MM.1S (cell line): ENCODE data around the gene TNFRSF4.

Source experiments
- DNase-seq: peaks from one replicate; pipeline ENCODE4 v3.0.0-alpha.2; 2015
- H2AFZ ChIP-seq: fragments of 300-600 bp; sonication (generic); 2 replicates; pipeline ENCODE4 v1.6.0; 2016; ENCODE audit warnings: antibody characterized with exemption, low read length
- H3F3A ChIP-seq: fragments of 300-600 bp; sonication (generic); 2 replicates; pipeline ENCODE4 v1.6.1; 2016; ENCODE audit warnings: mild to moderate bottlenecking, antibody characterized with exemption, low read length, moderate library complexity, mixed read lengths; ENCODE audit not compliant: insufficient read depth
- H3K27ac ChIP-seq: fragments of 300-600 bp; sonication (generic); 2 replicates; pipeline ENCODE4 v1.5.1; 2016; ENCODE audit warnings: mild to moderate bottlenecking, low read length
- H3K27me3 ChIP-seq: fragments of 300-600 bp; sonication (generic); replicated peaks from 2 replicates; pipeline ENCODE4 v1.6.0; 2016; ENCODE audit warnings: low read length; ENCODE audit not compliant: insufficient read depth
- H3K36me3 ChIP-seq: fragments of 300-600 bp; sonication (generic); replicated peaks from 2 replicates; pipeline ENCODE4 v1.6.1; 2016; ENCODE audit warnings: mild to moderate bottlenecking, low read length, mixed read lengths; ENCODE audit not compliant: insufficient read depth
- H3K4me1 ChIP-seq: fragments of 300-600 bp; sonication (generic); 2 replicates; pipeline ENCODE4 v1.6.1; 2016; ENCODE audit warnings: low read length, mixed read lengths
- H3K4me2 ChIP-seq: fragments of 300-600 bp; sonication (generic); 2 replicates; pipeline ENCODE4 v1.6.0; 2016; ENCODE audit warnings: low read depth, low read length
- H3K4me3 ChIP-seq: fragments of 300-600 bp; sonication (generic); 2 replicates; pipeline ENCODE4 v1.5.1; 2016; ENCODE audit warnings: low read length, mixed read lengths
- H3K79me2 ChIP-seq: fragments of 300-600 bp; sonication (generic); 2 replicates; pipeline ENCODE4 v1.6.1; 2016; ENCODE audit warnings: mixed run types, low read length, mixed read lengths
- H3K9ac ChIP-seq: fragments of 300-600 bp; sonication (generic); 2 replicates; pipeline ENCODE4 v1.6.1; 2016; ENCODE audit warnings: low read length, mixed read lengths
- H3K9me2 ChIP-seq: fragments of 300-600 bp; sonication (generic); replicated peaks from 2 replicates; pipeline ENCODE4 v1.6.1; 2016; ENCODE audit warnings: mild to moderate bottlenecking, low read length, mixed read lengths; ENCODE audit not compliant: insufficient read depth
- H3K9me3 ChIP-seq: fragments of 300-600 bp; sonication (generic); replicated peaks from 2 replicates; pipeline ENCODE4 v1.6.1; 2016; ENCODE audit warnings: mild to moderate bottlenecking, low read length, mixed read lengths; ENCODE audit not compliant: insufficient read depth
- H4K20me1 ChIP-seq: fragments of 300-600 bp; sonication (generic); 2 replicates; pipeline ENCODE4 v1.6.1; 2016; ENCODE audit warnings: mild to moderate bottlenecking, low read length, moderate library complexity, mixed read lengths; ENCODE audit not compliant: insufficient read depth
- CTCF ChIP-seq: fragments of 300-600 bp; sonication (generic); IDR thresholded peaks from 2 replicates; pipeline ENCODE4 v1.5.1; 2016; ENCODE audit warnings: antibody characterized with exemption, low read length, mixed read lengths
- EZH2 ChIP-seq: fragments of 300-600 bp; sonication (generic); optimal IDR thresholded peaks from 2 replicates; pipeline ENCODE3; 2017; ENCODE audit warnings: low read depth, mild to moderate bottlenecking, antibody characterized with exemption, low read length, mixed read lengths
- EZH2phosphoT487 ChIP-seq: fragments of 300-600 bp; sonication (generic); IDR thresholded peaks from 2 replicates; pipeline ENCODE4 v1.6.1; 2018; ENCODE audit warnings: antibody characterized with exemption, low read length

Gene TNFRSF4

DNA sequence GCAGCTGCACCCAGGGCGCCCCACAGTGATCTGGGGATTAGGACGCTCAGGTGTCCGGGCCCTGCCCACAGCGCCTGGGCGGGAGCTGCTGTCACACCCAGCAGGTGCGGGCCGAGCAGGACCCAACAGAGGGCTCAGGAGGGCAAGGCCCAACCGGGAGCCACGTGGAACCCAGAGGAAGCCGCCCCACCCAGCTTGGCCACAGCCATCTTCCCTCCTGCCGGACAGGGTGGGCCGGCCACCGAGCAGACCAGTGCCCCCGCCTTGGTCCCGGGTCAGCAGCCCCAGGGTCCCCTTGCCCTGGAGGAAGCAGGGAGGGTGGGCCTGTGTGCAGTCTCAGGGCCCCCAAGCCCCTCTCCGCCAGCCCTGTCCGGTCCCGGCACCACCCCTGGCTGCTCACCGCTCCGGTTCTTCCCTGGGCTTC is 46.5 kb downstream of the TNFRSF4 start:
- no peak for DNase-seq
- Histone ChIP-seq H3K27ac (no peak overlapping the region), H4K20me1 (no peaks in the 10 kb centered on the region), H3F3A (no peaks in the 10 kb centered on the region), H3K4me3 (no peak overlapping the region), H3K36me3 (no peaks in the 10 kb centered on the region), H3K9me2 (no peaks in the 10 kb centered on the region), H3K9me3 (no peaks in the 10 kb centered on the region), H3K9ac (no peak overlapping the region), H3K79me2 (no peaks in the 10 kb centered on the region), H3K4me2 (no peak overlapping the region), H3K27me3 (peaks cover 98% of the 10 kb centered on the region), H2AFZ (no peak overlapping the region), H3K4me1 (no peaks in the 10 kb centered on the region)
- no peak for TF ChIP-seq CTCF

DNA sequence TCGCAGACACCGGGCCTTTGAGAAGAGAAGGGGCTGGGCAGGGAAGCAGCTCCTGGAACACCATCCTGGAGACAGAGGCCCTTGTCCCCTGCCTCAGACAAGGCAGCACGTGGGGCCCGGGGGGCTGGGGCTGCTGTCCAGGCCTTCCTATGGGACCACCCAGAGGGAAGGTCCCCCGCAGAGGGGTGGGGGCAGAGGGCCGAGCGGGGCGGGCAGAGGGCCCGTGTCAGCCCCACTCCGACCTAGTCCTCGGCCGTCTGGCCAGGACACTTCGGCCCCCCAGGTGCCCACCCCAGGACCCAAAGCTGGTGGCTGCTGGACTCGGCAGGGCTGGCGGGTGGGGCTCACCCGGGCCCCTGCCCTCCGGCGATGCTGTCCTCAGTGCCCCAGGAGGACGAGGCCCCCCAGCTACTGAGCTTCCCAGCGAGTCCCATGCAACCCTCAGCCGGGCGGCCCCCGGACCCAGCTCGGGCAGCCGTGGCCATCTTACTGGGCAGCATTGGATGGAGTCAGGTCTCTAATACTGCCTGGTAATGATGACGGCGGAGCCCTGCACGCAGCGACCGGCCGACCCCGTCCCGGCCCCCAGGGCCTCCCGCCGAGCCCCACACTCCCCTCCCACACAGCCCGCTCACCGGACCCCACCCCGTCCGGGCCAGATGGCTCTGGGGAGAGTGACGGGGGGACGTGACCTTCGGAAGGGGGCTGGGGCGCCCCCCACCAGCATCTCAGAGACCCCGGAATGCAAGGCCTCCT is 47.1 kb downstream of the TNFRSF4 start:
- Histone ChIP-seq H3K4me3 (no peak overlapping the region), H3K9ac (no peak overlapping the region), H3K27ac (no peak overlapping the region), H3K4me2 (no peak overlapping the region), H3K27me3 (peaks cover 98% of the 10 kb centered on the region), H3F3A (no peaks in the 10 kb centered on the region), H3K4me1 (no peaks in the 10 kb centered on the region), H4K20me1 (no peaks in the 10 kb centered on the region), H3K9me3 (no peaks in the 10 kb centered on the region), H3K9me2 (no peaks in the 10 kb centered on the region), H3K36me3 (no peaks in the 10 kb centered on the region), H2AFZ (no peak overlapping the region), H3K79me2 (no peaks in the 10 kb centered on the region)
- no peak for DNase-seq
- TF ChIP-seq EZH2 (no peak), CTCF (no peak), EZH2phosphoT487 (no peak)

- H3K27ac ChIP-seq: no peak overlapping the region
- H3K9ac ChIP-seq: no peak overlapping the region
- H3K27me3 ChIP-seq: peaks cover 98% of the 10 kb centered on the region
- TF ChIP-seq EZH2phosphoT487: no peak
- TF ChIP-seq CTCF: no peak
- no peak for TF ChIP-seq EZH2
- H3K9me2 ChIP-seq: no peaks in the 10 kb centered on the region
- H4K20me1 ChIP-seq: no peaks in the 10 kb centered on the region
- H2AFZ ChIP-seq: no peak overlapping the region
- no peaks in the 10 kb centered on the region for H3F3A ChIP-seq
- H3K4me2 ChIP-seq: no peak overlapping the region
- no peaks in the 10 kb centered on the region for H3K4me1 ChIP-seq
- no peak overlapping the region for H3K4me3 ChIP-seq
- no peaks in the 10 kb centered on the region for H3K9me3 ChIP-seq
- H3K36me3 ChIP-seq: no peaks in the 10 kb centered on the region
- H3K79me2 ChIP-seq: no peaks in the 10 kb centered on the region
- no peak for DNase-seq
Measured at GRCh38 chr1:1165900-1166421, 48.0 kb downstream of the TNFRSF4 start.
